B cell (primary cell): ENCODE data around the gene SKOR1.

Experiments used
- EZH2 ChIP-seq: IDR thresholded peaks from 2 replicates; pipeline ENCODE4 v1.6.1; 2012; ENCODE audit warnings: borderline replicate concordance, low read depth, mild to moderate bottlenecking, moderate library complexity, low read length; ENCODE audit not compliant: insufficient read depth, poor library complexity, severe bottlenecking
- TF ChIP-seq, protein P1 (sequence below): fragments of 200-600 bp; IDR thresholded peaks from one replicate; pipeline ENCODE4 v1.8.0; 2022; ENCODE audit warnings: antibody characterized with exemption, mild to moderate bottlenecking

GRCh38 chr15:67799801-67800205, 25.5 kb upstream of the SKOR1 start:
- TF ChIP-seq, protein P1, sequence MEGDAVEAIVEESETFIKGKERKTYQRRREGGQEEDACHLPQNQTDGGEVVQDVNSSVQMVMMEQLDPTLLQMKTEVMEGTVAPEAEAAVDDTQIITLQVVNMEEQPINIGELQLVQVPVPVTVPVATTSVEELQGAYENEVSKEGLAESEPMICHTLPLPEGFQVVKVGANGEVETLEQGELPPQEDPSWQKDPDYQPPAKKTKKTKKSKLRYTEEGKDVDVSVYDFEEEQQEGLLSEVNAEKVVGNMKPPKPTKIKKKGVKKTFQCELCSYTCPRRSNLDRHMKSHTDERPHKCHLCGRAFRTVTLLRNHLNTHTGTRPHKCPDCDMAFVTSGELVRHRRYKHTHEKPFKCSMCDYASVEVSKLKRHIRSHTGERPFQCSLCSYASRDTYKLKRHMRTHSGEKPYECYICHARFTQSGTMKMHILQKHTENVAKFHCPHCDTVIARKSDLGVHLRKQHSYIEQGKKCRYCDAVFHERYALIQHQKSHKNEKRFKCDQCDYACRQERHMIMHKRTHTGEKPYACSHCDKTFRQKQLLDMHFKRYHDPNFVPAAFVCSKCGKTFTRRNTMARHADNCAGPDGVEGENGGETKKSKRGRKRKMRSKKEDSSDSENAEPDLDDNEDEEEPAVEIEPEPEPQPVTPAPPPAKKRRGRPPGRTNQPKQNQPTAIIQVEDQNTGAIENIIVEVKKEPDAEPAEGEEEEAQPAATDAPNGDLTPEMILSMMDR = no peak
- TF ChIP-seq EZH2 = no peak
